ENCODE results near the gene RBM15.

GRCh38 chr1:110336300-110337039 is 2.7 kb upstream of the RBM15 start:
- TF ChIP-seq POLR2A (IDR thresholded peaks at IDR 0.05), result no peak
- TF ChIP-seq, protein P1, sequence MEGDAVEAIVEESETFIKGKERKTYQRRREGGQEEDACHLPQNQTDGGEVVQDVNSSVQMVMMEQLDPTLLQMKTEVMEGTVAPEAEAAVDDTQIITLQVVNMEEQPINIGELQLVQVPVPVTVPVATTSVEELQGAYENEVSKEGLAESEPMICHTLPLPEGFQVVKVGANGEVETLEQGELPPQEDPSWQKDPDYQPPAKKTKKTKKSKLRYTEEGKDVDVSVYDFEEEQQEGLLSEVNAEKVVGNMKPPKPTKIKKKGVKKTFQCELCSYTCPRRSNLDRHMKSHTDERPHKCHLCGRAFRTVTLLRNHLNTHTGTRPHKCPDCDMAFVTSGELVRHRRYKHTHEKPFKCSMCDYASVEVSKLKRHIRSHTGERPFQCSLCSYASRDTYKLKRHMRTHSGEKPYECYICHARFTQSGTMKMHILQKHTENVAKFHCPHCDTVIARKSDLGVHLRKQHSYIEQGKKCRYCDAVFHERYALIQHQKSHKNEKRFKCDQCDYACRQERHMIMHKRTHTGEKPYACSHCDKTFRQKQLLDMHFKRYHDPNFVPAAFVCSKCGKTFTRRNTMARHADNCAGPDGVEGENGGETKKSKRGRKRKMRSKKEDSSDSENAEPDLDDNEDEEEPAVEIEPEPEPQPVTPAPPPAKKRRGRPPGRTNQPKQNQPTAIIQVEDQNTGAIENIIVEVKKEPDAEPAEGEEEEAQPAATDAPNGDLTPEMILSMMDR (IDR thresholded peaks at IDR 0.05), result no peak
